ENCODE measurements around the gene SAE1.

DNA sequence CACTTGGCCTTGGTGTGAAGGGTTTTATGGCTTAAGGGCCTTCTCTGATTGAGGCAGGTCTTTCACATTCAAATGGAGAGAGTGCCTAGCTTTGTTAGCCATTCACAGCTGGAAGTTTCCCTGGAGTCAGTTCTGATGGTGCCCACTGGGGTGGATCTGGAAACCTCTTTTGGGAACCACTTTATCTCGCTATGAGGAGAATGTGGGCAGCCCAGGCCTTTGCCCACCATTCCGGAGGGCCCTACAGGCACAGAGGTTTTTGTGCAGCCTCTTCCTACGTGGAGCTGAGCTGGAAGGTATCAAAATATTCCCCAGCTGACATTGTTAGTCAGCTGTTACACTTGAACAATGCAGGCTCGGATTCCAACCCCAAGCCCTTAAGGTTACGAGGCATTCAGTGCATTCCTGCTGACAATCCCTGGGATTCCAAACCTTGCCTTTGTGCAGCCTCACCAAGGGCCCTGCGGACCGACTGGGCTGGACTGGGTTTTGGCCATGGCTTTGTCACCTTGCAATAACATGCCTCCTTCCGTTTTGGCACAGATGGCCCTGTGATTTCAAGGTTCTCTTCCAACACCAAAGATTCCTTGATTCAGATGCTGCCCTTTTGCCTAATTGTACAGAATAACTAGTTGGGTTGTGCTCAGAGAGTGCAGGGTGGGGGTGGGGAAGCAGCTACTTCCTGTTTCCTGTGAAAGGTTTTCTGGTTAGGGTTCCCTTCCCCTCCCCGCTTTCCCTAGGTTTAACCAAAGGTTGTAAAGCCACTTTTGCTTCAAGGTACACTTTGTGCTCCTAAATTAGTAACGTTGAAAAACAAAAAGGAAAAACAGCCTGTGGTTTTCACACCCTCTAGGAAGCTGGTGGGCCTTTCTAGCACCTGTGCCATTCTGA, 27.0 kb downstream of the SAE1 start:
- TF ChIP-seq CTCF (conservative IDR thresholded peaks at IDR 0.05 in 1 of 2, IDR thresholded peaks at IDR 0.05 in 1 of 2; ENCODE audit: extremely low read depth in 1 of 2, insufficient read depth in 1 of 2, low read depth in 1 of 2, low read length in 2 of 2) (peak in 1 of 2 donors; percentile 19), EZH2 (IDR thresholded peaks at IDR 0.05; ENCODE audit: borderline replicate concordance, low read length) (no peak)

All from mammary epithelial cell (primary cell).